ENCODE data around the gene CARD14. TPM values are rescaled to one million over a fixed set of nuclear protein-coding genes. Genes with fewer than 3 reads are reported as not detected.

CARD14 gene
- total and polyA plus RNA-seq, 2 donors (not counting 1 experiment from before 2014, with no cell fraction given) = not detected

DNA sequence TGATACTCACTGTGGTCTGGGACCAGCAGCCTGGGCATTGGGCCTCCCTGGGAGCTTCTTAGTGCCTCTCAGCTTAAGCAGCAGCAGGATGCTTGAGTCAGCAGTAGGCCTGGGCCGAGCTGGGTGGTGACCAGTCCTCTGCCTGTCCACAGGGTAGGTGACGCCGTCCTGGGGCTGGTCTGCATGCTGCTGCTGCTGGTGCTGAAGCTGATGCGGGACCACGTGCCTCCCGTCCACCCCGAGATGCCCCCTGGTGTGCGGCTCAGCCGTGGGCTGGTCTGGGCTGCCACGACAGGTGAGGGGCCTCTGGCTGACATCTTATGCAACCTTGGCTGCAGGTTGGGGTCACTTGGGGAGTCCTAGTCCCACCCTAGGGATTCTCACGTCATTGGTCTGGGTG lies 57.8 kb downstream of the CARD14 start:
- CTCF ChIA-PET = interaction anchor here (0.9 kb wide), 1 partner anchor 26 kb away, joined by 3 read pairs; no protein-coding TSS in a partner anchor

DNA sequence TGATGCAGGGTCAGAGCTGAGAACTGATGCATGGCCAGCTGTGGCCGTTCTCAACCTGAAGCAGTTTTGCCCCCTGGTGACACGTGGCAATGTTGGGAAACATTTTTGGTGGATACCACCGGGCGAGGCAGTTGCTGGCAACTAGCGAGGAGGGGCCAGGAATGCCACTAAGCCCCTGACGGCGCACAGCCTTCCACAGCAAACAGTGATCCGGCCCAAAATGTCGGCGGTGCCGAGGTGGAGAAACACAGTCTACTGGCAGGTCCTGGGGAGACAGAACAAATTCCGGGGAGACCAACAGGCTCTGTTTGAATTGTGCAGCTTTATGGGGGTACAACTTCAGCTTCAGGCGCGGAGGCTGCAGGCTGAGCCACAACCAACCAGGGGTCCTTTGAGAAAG lies 58.6 kb downstream of the CARD14 start:
- ChIA-PET POLR2A (no interaction called here), CTCF (interaction anchor here (0.6 kb wide), 1 partner anchor 1638 kb away, joined by 3 read pairs; no protein-coding TSS in a partner anchor)
- Histone ChIP-seq H4K20me1 (ENCODE audit: control insufficient read depth, insufficient read depth, low read length, poor library complexity, severe bottlenecking) (no peaks in the 10 kb centered on the region), H3K36me3 (replicated peaks in 1 of 2; ENCODE audit: control extremely low read depth in 1 of 2, control insufficient read depth in 1 of 2, extremely low read depth in 1 of 2, insufficient read depth in 2 of 2, low read length in 1 of 2) (no peaks in the 10 kb centered on the region), H3K27ac (ENCODE audit: low read length in 2 of 2) (no peak overlapping the region), H3K9me3 (ENCODE audit: control extremely low read depth in 1 of 3, control insufficient read depth in 2 of 3, insufficient read depth in 1 of 3, low read length in 2 of 3) (peaks cover 0 to 18% (median 17%) of the 10 kb centered on the region in 3 donors), H3K27me3 (replicated peaks in 1 of 4; ENCODE audit: control extremely low read depth in 1 of 4, control insufficient read depth in 3 of 4, insufficient read depth in 4 of 4, low read length in 3 of 4) (peaks cover 0 to 2% (median 0%) of the 10 kb centered on the region in 4 experiments), H3K79me2 (ENCODE audit: control insufficient read depth, insufficient read depth, low read length) (no peaks in the 10 kb centered on the region), H2AFZ (ENCODE audit: insufficient read depth, low read depth, low read length, poor library complexity, severe bottlenecking) (no peak overlapping the region), H3K4me3 (ENCODE audit: control extremely low read depth in 1 of 5, extremely low read depth in 1 of 5, insufficient read depth in 1 of 5, low read depth in 2 of 5, low read length in 4 of 5) (no peak overlapping the region), H3K4me1 (ENCODE audit: control insufficient read depth in 2 of 2, insufficient read depth in 2 of 2, low read length in 2 of 2) (no peaks in the 10 kb centered on the region), H3K9ac (ENCODE audit: low read length) (no peak overlapping the region), H3K4me2 (replicated peaks; ENCODE audit: low read depth, low read length, poor library complexity, severe bottlenecking) (no peak overlapping the region)
- H3K27ac Mint-ChIP-seq = no peak overlapping the region
- no peaks in the 10 kb centered on the region for H3K27me3 Mint-ChIP-seq
- intact Hi-C loops (cut with micrococcal nuclease) = no loop called here
- no peaks in the 10 kb centered on the region for H3K4me1 Mint-ChIP-seq
- H3K4me3 Mint-ChIP-seq = no peak overlapping the region
- H3K9me3 Mint-ChIP-seq (ENCODE audit: insufficient read depth) = peaks cover 5% of the 10 kb centered on the region
- no peak for TF ChIP-seq EZH2 (IDR thresholded peaks at IDR 0.05; ENCODE audit: borderline replicate concordance, insufficient read depth, low read depth, low read length, poor library complexity, severe bottlenecking)
- TF ChIP-seq, protein P1, sequence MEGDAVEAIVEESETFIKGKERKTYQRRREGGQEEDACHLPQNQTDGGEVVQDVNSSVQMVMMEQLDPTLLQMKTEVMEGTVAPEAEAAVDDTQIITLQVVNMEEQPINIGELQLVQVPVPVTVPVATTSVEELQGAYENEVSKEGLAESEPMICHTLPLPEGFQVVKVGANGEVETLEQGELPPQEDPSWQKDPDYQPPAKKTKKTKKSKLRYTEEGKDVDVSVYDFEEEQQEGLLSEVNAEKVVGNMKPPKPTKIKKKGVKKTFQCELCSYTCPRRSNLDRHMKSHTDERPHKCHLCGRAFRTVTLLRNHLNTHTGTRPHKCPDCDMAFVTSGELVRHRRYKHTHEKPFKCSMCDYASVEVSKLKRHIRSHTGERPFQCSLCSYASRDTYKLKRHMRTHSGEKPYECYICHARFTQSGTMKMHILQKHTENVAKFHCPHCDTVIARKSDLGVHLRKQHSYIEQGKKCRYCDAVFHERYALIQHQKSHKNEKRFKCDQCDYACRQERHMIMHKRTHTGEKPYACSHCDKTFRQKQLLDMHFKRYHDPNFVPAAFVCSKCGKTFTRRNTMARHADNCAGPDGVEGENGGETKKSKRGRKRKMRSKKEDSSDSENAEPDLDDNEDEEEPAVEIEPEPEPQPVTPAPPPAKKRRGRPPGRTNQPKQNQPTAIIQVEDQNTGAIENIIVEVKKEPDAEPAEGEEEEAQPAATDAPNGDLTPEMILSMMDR (IDR thresholded peaks at IDR 0.05) = no peak
- ATAC-seq (ENCODE audit: low read depth) (no peak), DNase-seq (no peak)
- WGBS (ENCODE audit: insufficient coverage) = 88% methylated on average over 14 of the region's 14 CpGs

More for the DNA sequence above, 57.8 kb downstream of the CARD14 start:
- 92% methylated on average over 10 of the region's 11 CpGs for WGBS (ENCODE audit: insufficient coverage)
- H3K4me3 ChIP-seq (ENCODE audit: control extremely low read depth in 1 of 5, extremely low read depth in 1 of 5, insufficient read depth in 1 of 5, low read depth in 2 of 5, low read length in 4 of 5) = no peak overlapping the region
- POLR2A ChIA-PET = no interaction called here
- no peak overlapping the region for H3K4me2 ChIP-seq (replicated peaks; ENCODE audit: low read depth, low read length, poor library complexity, severe bottlenecking)
- Mint-ChIP-seq H3K27me3 (no peaks in the 10 kb centered on the region), H3K4me1 (no peaks in the 10 kb centered on the region), H3K9me3 (ENCODE audit: insufficient read depth) (peaks cover 4% of the 10 kb centered on the region), H3K4me3 (no peak overlapping the region), H3K27ac (no peak overlapping the region)
- H2AFZ ChIP-seq (ENCODE audit: insufficient read depth, low read depth, low read length, poor library complexity, severe bottlenecking) = no peak overlapping the region
- H4K20me1 ChIP-seq (ENCODE audit: control insufficient read depth, insufficient read depth, low read length, poor library complexity, severe bottlenecking) = no peaks in the 10 kb centered on the region
- intact Hi-C loops (cut with micrococcal nuclease) = no loop called here
- TF ChIP-seq, protein P1 (IDR thresholded peaks at IDR 0.05) = no peak
- no peak for TF ChIP-seq EZH2 (IDR thresholded peaks at IDR 0.05; ENCODE audit: borderline replicate concordance, insufficient read depth, low read depth, low read length, poor library complexity, severe bottlenecking)
- H3K27me3 ChIP-seq (replicated peaks in 1 of 4; ENCODE audit: control extremely low read depth in 1 of 4, control insufficient read depth in 3 of 4, insufficient read depth in 4 of 4, low read length in 3 of 4) = peaks cover 0 to 2% (median 0%) of the 10 kb centered on the region in 4 experiments
- no peak overlapping the region for H3K9ac ChIP-seq (ENCODE audit: low read length)
- peaks cover 0 to 11% (median 10%) of the 10 kb centered on the region in 3 donors for H3K9me3 ChIP-seq (ENCODE audit: control extremely low read depth in 1 of 3, control insufficient read depth in 2 of 3, insufficient read depth in 1 of 3, low read length in 2 of 3)
- H3K27ac ChIP-seq (ENCODE audit: low read length in 2 of 2) = no peak overlapping the region
- DNase-seq (no peak), ATAC-seq (ENCODE audit: low read depth) (no peak)
- H3K4me1 ChIP-seq (ENCODE audit: control insufficient read depth in 2 of 2, insufficient read depth in 2 of 2, low read length in 2 of 2) = no peaks in the 10 kb centered on the region
- H3K36me3 ChIP-seq (replicated peaks in 1 of 2; ENCODE audit: control extremely low read depth in 1 of 2, control insufficient read depth in 1 of 2, extremely low read depth in 1 of 2, insufficient read depth in 2 of 2, low read length in 1 of 2) = no peaks in the 10 kb centered on the region
- no peaks in the 10 kb centered on the region for H3K79me2 ChIP-seq (ENCODE audit: control insufficient read depth, insufficient read depth, low read length)

All from B cell (primary cell).